HepG2 (cell line): ENCODE results near the gene GHRL. TPM values are rescaled to one million over a fixed set of nuclear protein-coding genes. Genes with fewer than 3 reads are reported as not detected.
A peak's percentile ranks its signal among the peaks of the same experiment; 100 is the strongest.

Source experiments
- DPF2 ChIP-seq: sonication (generic); formaldehyde crosslinking; IDR thresholded peaks from 2 replicates; pipeline ENCODE4 v1.4.0; 2020; ENCODE audit warnings: mild to moderate bottlenecking, low read depth, missing genetic modification reagents, borderline replicate concordance
- GLMP ChIP-seq: sonication (generic); formaldehyde crosslinking; IDR thresholded peaks from 2 replicates; pipeline ENCODE4 v1.9.0; 2021; ENCODE audit warnings: missing genetic modification reagents, mild to moderate bottlenecking, borderline replicate concordance
- KLF6 ChIP-seq: IDR thresholded peaks from 2 replicates; pipeline ENCODE4 v1.8.0; 2016; ENCODE audit warnings: missing biosample characterization, missing genetic modification reagents
- MZF1 ChIP-seq: sonication (generic); formaldehyde crosslinking; IDR thresholded peaks from 2 replicates; pipeline ENCODE4 v1.8.1; 2023; ENCODE audit warnings: mild to moderate bottlenecking, missing genetic modification reagents, borderline replicate concordance
- PHF20 ChIP-seq: sonication (generic); formaldehyde crosslinking; IDR thresholded peaks from 2 replicates; pipeline ENCODE4 v1.5.0; 2020; ENCODE audit warnings: mild to moderate bottlenecking, missing genetic modification reagents
- PHF8 ChIP-seq: sonication (generic); formaldehyde crosslinking; IDR thresholded peaks from 2 replicates; pipeline ENCODE4 v1.5.0; 2020; ENCODE audit warnings: missing genetic modification reagents
- POLR2G ChIP-seq: fragments of 200-400 bp; formaldehyde crosslinking; IDR thresholded peaks from 2 replicates; pipeline ENCODE4 v1.6.1; 2018; ENCODE audit warnings: mild to moderate bottlenecking, low read depth, low read length, moderate library complexity
- SATB2 ChIP-seq: sonication (generic); formaldehyde crosslinking; IDR thresholded peaks from 2 replicates; pipeline ENCODE4 v1.5.0; 2020; ENCODE audit warnings: missing genetic modification reagents
- ZNF260 ChIP-seq: sonication (generic); formaldehyde crosslinking; IDR thresholded peaks from 2 replicates; pipeline ENCODE4 v1.4.0; 2020; ENCODE audit warnings: missing genetic modification reagents, low read depth, mild to moderate bottlenecking, borderline replicate concordance
- ZNF747 ChIP-seq: sonication (generic); formaldehyde crosslinking; IDR thresholded peaks from 2 replicates; pipeline ENCODE4 v1.8.1; 2023; ENCODE audit warnings: missing genetic modification reagents, mild to moderate bottlenecking, borderline replicate concordance
- polyA plus RNA-seq, 8 experiments: library from polyadenylated mRNA; depleted of rRNA in 3 of 8; stranded (reverse) in 7 of 8; unstranded in 1 of 8; fragments of >200 nt; fragmentation: Illumina TruSeq in 4 of 8; extraction: Trizol in 4 of 8; gene quantifications; 2 replicates each; pipeline versions ENCODE4 v1.2.1 to v1.2.3, GENCODE V29; 2011 to 2016; ENCODE audit warnings: low read depth in 4 of 8, missing spikeins in 1 of 8, mixed read lengths in 1 of 8; ENCODE audit not compliant: insufficient read depth in 1 of 8
- total RNA-seq, 5 experiments: library from RNA; depleted of rRNA; stranded (reverse); fragments of >200 nt; fragmentation: Illumina TruSeq; extraction: Trizol; gene quantifications; 2 replicates each; pipeline ENCODE4 v1.2.3, GENCODE V29; 2016; ENCODE audit warnings: low read depth in 1 of 5
- TF ChIP-seq, protein P1 (sequence below): sonication (generic); formaldehyde crosslinking; IDR thresholded peaks from 2 replicates; pipeline ENCODE4 v1.4.0; 2020; ENCODE audit warnings: missing genetic modification reagents, borderline replicate concordance
- TF ChIP-seq, protein P2 (sequence below): sonication (generic); formaldehyde crosslinking; IDR thresholded peaks from 2 replicates; pipeline ENCODE4; 2020; ENCODE audit warnings: missing genetic modification reagents, mild to moderate bottlenecking, borderline replicate concordance
- TF ChIP-seq, protein P3 (sequence below): sonication (generic); formaldehyde crosslinking; IDR thresholded peaks from 2 replicates; pipeline ENCODE4 v1.4.0; 2020; ENCODE audit warnings: missing genetic modification reagents

GHRL gene
- total and polyA plus RNA-seq, 2 of the 13 experiments (the other 11 are each of a cell fraction or from before 2014, with no cell fraction given) = 0.09 TPM; not detected in 1

DNA sequence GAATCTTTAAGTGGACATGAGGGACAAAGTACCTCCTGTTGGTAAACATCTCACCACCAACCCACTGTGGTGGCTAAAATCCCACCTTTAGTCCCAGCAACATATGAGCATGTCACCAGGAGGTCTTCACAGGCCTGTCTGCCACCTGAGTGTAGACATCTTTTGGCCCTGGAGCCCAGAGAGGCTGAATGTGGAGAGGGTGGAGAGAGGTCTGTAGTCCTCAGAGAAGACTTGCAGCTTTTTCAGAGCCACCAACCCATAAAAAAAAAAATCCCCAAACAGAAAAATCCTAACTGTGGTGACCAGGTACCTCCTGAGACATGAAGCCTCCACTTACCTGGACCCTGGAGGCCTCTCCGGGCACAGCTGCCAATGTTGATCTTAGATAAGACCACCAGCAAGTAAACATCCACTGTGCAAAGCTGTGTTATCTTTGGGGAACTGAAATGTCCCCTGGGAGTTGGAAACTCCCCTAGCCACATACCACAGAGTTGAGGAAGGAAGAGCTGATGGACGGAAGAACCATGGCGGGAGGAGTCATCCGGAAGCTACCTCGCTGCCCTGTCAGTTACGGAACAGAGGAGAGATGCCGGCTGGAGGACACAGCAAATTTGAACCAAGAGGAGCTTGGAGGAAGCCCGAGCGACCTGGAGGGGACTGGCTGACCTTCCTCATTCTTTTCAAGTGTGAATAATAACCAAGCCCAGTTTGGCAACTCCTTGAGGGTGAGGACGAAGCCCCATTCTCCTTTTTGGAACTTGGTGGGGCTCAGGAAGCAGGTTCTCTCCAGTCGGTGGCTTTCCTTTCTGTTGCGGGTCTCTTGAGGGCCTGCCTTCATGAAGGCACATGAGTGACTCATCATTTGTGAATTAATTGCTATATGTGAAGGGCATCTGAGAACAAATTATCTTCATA, at the start of gene GHRL (continued):
- TF ChIP-seq POLR2G = 0 out of 2 replicates have a peak, but pooled peaks have one; percentile 46
- TF ChIP-seq PHF8 (CRISPR knock-in tag) = no peak
- no peak for TF ChIP-seq SATB2 (CRISPR knock-in tag)
- TF ChIP-seq, protein P1, sequence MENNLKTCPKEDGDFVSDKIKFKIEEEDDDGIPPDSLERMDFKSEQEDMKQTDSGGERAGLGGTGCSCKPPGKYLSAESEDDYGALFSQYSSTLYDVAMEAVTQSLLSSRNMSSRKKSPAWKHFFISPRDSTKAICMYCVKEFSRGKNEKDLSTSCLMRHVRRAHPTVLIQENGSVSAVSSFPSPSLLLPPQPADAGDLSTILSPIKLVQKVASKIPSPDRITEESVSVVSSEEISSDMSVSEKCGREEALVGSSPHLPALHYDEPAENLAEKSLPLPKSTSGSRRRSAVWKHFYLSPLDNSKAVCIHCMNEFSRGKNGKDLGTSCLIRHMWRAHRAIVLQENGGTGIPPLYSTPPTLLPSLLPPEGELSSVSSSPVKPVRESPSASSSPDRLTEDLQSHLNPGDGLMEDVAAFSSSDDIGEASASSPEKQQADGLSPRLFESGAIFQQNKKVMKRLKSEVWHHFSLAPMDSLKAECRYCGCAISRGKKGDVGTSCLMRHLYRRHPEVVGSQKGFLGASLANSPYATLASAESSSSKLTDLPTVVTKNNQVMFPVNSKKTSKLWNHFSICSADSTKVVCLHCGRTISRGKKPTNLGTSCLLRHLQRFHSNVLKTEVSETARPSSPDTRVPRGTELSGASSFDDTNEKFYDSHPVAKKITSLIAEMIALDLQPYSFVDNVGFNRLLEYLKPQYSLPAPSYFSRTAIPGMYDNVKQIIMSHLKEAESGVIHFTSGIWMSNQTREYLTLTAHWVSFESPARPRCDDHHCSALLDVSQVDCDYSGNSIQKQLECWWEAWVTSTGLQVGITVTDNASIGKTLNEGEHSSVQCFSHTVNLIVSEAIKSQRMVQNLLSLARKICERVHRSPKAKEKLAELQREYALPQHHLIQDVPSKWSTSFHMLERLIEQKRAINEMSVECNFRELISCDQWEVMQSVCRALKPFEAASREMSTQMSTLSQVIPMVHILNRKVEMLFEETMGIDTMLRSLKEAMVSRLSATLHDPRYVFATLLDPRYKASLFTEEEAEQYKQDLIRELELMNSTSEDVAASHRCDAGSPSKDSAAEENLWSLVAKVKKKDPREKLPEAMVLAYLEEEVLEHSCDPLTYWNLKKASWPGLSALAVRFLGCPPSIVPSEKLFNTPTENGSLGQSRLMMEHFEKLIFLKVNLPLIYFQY (CRISPR knock-in tag) = no peak
- TF ChIP-seq GLMP (CRISPR knock-in tag) = no peak
- no peak for TF ChIP-seq MZF1 (CRISPR knock-in tag)
- TF ChIP-seq, protein P2, sequence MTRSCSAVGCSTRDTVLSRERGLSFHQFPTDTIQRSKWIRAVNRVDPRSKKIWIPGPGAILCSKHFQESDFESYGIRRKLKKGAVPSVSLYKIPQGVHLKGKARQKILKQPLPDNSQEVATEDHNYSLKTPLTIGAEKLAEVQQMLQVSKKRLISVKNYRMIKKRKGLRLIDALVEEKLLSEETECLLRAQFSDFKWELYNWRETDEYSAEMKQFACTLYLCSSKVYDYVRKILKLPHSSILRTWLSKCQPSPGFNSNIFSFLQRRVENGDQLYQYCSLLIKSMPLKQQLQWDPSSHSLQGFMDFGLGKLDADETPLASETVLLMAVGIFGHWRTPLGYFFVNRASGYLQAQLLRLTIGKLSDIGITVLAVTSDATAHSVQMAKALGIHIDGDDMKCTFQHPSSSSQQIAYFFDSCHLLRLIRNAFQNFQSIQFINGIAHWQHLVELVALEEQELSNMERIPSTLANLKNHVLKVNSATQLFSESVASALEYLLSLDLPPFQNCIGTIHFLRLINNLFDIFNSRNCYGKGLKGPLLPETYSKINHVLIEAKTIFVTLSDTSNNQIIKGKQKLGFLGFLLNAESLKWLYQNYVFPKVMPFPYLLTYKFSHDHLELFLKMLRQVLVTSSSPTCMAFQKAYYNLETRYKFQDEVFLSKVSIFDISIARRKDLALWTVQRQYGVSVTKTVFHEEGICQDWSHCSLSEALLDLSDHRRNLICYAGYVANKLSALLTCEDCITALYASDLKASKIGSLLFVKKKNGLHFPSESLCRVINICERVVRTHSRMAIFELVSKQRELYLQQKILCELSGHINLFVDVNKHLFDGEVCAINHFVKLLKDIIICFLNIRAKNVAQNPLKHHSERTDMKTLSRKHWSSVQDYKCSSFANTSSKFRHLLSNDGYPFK (CRISPR knock-in tag) = no peak
- no peak for TF ChIP-seq KLF6 (CRISPR knock-in tag)
- TF ChIP-seq, protein P3, sequence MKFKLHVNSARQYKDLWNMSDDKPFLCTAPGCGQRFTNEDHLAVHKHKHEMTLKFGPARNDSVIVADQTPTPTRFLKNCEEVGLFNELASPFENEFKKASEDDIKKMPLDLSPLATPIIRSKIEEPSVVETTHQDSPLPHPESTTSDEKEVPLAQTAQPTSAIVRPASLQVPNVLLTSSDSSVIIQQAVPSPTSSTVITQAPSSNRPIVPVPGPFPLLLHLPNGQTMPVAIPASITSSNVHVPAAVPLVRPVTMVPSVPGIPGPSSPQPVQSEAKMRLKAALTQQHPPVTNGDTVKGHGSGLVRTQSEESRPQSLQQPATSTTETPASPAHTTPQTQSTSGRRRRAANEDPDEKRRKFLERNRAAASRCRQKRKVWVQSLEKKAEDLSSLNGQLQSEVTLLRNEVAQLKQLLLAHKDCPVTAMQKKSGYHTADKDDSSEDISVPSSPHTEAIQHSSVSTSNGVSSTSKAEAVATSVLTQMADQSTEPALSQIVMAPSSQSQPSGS (CRISPR knock-in tag) = no peak
- peak; percentile 56 for TF ChIP-seq PHF20
- peak; percentile 77 for TF ChIP-seq DPF2
- TF ChIP-seq ZNF260 (CRISPR knock-in tag) = no peak
- no peak for TF ChIP-seq ZNF747
